OCI-LY7 (cell line): ENCODE data around the gene FCHSD2.
A peak's percentile ranks its signal among the peaks of the same experiment; 100 is the strongest.

Experiments used
- CTCF ChIP-seq: fragments of 200-600 bp; sonication (generic); conservative IDR thresholded peaks from 2 replicates; pipeline ENCODE4 v1.5.1; 2014; ENCODE audit warnings: mild to moderate bottlenecking, antibody characterized with exemption, low read length, moderate library complexity, mixed read lengths
- EZH2phosphoT487 ChIP-seq: fragments of 200-600 bp; sonication (generic); IDR thresholded peaks from 2 replicates; pipeline ENCODE4 v1.6.1; 2018; ENCODE audit warnings: low read depth, borderline replicate concordance, mild to moderate bottlenecking, mixed run types, antibody characterized with exemption, low read length, moderate library complexity, mixed read lengths

GRCh38 chr11:72787216-72788104 is 354.7 kb downstream of the FCHSD2 start:
- TF ChIP-seq CTCF (peak; percentile 47; the same call in 1 of the 2 replicates), EZH2phosphoT487 (no peak)
